IMR-90 (cell line): ENCODE measurements around the gene SOCS3.

Experiments
- CTCF ChIP-seq: conservative IDR thresholded peaks from 2 replicates; pipeline ENCODE4 v1.5.1; 2012; ENCODE audit warnings: mild to moderate bottlenecking, low read depth, low read length, improper control_type of control experiment
- ELK1 ChIP-seq: fragments of 150-350 bp; IDR thresholded peaks from 2 replicates; pipeline ENCODE4 v1.6.1; 2016; ENCODE audit warnings: low read depth, mild to moderate bottlenecking, low read length, moderate library complexity, borderline replicate concordance
- MXI1 ChIP-seq: IDR thresholded peaks from 2 replicates; pipeline ENCODE4 v1.6.1; 2012; ENCODE audit warnings: low read depth, mild to moderate bottlenecking, low read length, moderate library complexity, borderline replicate concordance
- NFE2L2 ChIP-seq: fragments of 150-350 bp; IDR thresholded peaks from 2 replicates; pipeline ENCODE4 v1.6.1; 2016; ENCODE audit warnings: low read depth, mild to moderate bottlenecking, low read length
- POLR2A ChIP-seq: IDR thresholded peaks from 2 replicates; pipeline ENCODE4 v1.6.1; 2012; ENCODE audit warnings: mild to moderate bottlenecking, low read depth, low read length
- RAD21 ChIP-seq: IDR thresholded peaks from 2 replicates; pipeline ENCODE4 v1.6.1; 2012; ENCODE audit warnings: low read length, improper control_type of control experiment
- RCOR1 ChIP-seq: IDR thresholded peaks from 2 replicates; pipeline ENCODE4 v1.6.1; 2012; ENCODE audit warnings: mild to moderate bottlenecking, low read length, improper control_type of control experiment; ENCODE audit not compliant: insufficient replicate concordance
- RFX5 ChIP-seq: IDR thresholded peaks from 2 replicates; pipeline ENCODE4 v1.8.0; 2012; ENCODE audit warnings: low read depth, mild to moderate bottlenecking, low read length, moderate library complexity
- SMC3 ChIP-seq: fragments of 150-350 bp; IDR thresholded peaks from 2 replicates; pipeline ENCODE4 v1.6.1; 2016; ENCODE audit warnings: low read depth, mild to moderate bottlenecking, antibody characterized with exemption, low read length, moderate library complexity
- USF2 ChIP-seq: fragments of 150-350 bp; IDR thresholded peaks from 2 replicates; pipeline ENCODE4 v1.6.1; 2017; ENCODE audit warnings: mild to moderate bottlenecking, antibody characterized with exemption, low read length, low read depth

- TF ChIP-seq CTCF (no peak), NFE2L2 (no peak), POLR2A (no peak), RFX5 (no peak), USF2 (no peak), RAD21 (no peak), RCOR1 (no peak), SMC3 (no peak), MXI1 (no peak), ELK1 (no peak)
Measured at GRCh38 chr17:78346605-78347250, 13.1 kb downstream of the SOCS3 start.
